Kidney capillary endothelial cell (primary cell): Measurements from ENCODE around the gene SAMD14.
"Not testable (repeated sequence)": the region's sequence is repeated elsewhere in the genome, so short reads cannot be mapped to it uniquely, and the experiment has no call there.

Experiments
- DNase-seq: peaks from one replicate; pipeline ENCODE4 v3.0.0-alpha.2; 2018; ENCODE audit warnings: low spot score

Gene SAMD14

DNA sequence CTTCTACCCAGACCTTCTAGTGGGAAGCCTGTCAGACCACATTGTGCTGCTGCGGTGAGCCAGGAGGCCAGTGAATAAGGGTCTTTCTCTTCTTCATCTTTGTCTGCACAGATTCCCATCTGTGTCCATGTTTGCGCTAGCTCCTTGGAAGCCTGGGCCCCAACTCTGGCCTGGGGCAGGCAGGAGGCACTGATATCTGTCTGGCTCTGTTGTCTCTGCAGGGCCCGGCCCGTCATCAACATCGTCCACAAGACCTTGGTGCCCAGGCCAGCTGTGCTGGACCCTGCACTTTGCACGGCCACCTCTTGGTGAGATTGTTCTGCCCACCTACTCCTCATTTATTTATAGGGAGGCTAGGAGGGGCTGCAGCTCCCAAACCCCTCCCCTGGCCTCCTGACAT lies 55.7 kb downstream of the SAMD14 start:
- no peak for DNase-seq

DNA sequence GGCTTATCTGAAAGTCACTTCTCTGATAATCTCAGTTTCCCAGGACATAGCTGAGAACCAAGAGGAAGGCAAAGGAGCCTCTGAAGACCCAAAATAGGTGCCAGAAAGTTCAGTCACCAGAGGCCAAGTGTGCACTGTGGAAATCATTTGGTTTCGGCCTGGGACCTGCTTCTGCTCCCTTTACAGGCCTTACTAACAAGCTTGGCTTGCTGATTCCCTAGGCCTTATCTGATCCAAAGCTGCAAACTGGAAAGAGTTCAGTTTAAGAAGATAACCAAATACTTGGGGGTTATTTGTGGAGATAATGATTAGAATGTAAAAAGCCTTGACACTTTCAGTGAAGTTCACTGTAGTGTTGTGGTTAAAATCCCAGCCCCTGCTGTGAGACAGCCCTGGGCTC lies 57.0 kb downstream of the SAMD14 start:
- no peak for DNase-seq

DNA sequence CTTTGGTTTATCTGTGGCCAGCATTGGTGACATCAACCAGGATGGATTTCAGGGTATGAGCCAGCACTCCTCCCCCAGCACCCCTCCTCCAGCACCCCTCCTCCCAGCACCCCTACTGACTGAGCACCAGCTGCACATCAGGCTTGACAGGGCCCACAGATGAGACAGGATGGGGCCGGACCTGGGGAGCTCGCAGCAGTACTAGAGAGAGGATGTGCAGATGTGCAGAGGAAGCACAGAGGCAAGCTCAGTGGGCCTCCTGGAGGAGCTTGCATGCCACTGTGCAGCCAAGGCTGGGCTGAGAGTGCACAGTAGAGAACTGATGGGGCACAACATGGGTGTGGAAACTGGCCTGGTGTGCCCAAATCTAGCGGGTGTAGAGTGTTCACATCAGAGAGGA lies 57.8 kb downstream of the SAMD14 start:
- DNase-seq = no peak

DNA sequence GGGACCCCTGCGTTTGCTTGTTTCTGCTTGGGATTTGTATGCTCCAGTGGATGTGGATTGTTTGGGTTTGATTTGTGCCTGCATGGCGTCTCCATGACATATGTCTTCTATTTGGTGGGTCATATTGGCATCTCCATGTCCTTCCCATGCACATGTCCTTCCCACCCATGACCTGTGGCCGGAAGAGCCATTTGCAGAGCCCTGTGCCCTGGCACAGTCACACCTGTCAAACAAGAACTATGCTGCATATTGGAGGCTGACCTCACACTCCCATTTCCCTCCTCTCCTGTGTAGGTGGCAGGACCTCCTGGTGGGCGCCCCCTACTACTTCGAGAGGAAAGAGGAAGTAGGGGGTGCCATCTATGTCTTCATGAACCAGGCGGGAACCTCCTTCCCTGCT lies 58.3 kb downstream of the SAMD14 start:
- DNase-seq = no peak

DNA sequence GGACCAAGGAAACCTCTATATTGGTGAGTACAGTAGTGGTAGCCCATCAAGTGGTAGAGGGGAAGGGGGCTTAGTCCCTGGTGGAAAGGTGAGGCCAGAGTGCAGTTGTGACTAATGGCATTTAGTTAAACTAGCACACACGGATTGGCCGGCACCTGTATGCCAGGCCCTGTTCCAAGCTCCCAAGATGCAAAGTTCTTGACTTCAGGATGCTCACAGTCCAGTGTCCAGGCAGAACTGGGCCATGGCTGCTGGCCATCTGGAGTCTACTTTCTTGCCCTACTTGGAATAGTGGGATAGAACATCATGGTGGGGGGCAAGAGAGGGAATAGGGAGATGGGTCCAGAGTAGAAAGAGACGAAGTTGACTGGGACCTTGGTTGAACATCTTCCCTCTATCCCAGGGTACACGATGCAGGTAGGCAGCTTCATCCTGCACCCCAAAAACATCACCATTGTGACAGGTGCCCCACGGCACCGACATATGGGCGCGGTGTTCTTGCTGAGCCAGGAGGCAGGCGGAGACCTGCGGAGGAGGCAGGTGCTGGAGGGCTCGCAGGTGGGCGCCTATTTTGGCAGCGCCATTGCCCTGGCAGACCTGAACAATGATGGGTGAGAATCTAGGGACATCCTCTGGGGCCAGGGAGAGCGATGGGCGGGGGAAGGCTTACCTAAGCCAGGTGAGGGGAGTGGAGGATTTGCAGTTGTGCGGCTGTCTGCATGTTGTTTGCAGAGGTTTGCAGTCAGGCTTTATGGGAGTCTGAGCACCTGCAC lies 58.9 kb downstream of the SAMD14 start:
- no peak for DNase-seq

DNA sequence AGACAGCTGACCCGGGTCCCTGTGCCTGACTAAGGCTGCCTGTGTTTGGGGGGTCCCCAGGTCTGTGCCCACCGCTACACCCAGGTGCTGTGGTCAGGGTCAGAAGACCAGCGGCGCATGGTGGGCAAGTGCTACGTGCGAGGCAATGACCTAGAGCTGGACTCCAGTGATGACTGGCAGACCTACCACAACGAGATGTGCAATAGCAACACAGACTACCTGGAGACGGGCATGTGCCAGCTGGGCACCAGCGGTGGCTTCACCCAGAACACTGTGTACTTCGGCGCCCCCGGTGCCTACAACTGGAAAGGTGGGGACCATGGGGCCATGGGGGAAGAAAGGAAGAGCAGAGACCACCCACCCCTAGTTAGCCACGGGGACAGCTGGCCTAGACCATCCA lies 62.0 kb downstream of the SAMD14 start:
- DNase-seq = no peak

DNA sequence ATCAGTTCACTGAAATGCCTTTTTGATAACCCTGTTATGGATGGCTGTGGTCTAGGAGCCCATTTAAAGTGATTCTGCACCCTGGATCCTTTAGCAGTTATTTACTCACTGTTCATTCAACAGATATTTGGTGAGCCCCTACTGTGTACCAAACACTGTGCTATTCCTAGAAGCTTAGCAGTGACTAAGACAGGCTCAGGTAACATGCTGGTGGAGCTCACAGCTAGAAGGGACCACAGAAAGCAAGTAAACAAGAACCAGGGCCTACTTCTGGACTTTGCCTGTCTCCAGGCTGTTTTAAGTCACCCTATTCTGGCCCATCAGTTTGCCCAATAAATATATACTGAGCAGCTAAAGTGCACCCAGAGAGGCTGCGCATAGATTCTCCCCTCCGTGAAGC lies 63.0 kb downstream of the SAMD14 start:
- DNase-seq = no peak

DNA sequence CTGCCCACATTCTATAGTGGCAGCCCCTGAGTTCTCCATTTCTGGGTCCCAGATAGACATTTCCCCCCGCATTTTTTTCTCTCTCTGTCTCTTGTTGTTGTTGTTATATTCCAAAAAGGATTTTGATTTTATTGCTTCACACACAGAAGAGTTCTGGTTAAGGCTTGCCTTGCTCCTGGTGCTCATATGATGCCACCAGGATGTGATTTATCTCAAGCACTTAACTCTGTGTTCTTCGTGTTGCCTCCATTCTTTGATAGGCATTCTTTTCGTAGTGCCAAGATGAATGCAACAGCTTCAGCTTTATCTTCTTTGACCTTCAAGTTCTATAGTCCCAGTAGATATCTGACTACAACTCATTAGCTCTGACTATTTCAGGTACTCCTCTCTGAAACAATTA lies 64.9 kb downstream of the SAMD14 start:
- DNase-seq = no peak

DNA sequence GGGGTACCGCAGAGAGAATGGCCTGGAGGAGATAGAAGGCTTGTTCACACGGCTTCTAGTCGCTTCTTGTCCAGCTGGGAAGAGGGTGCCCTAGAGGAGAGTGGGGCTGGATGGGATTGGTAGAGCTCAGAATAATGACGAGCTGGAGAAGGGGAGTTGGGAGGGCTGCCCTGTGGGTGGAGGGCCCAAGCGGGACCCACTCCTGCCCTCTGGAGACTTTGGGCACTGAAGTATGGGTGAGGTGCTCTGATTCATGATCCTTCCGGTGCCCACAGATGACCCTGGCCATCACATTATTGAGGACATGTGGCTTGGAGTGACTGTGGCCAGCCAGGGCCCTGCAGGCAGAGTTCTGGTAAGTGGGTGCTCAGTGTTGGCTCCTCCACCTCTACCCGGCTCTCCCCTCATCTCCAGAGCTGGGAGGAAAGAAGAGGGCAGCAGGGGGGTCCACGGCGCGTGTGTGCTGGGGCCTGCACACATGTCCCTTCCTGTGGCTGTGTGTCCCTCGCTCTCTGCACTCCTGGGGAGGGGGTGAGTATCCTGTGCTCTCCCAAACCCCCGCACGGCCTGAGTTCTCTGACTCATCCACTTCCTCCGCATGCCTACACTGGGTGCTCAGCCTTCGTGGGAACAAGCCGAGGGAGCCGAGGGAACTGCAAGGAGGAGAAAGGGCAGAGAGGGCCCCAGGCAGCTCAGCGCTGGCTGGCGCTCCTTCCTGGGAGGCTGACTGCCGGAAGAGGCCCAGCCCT lies 65.5 kb downstream of the SAMD14 start:
- peak; percentile 85 for DNase-seq

DNA sequence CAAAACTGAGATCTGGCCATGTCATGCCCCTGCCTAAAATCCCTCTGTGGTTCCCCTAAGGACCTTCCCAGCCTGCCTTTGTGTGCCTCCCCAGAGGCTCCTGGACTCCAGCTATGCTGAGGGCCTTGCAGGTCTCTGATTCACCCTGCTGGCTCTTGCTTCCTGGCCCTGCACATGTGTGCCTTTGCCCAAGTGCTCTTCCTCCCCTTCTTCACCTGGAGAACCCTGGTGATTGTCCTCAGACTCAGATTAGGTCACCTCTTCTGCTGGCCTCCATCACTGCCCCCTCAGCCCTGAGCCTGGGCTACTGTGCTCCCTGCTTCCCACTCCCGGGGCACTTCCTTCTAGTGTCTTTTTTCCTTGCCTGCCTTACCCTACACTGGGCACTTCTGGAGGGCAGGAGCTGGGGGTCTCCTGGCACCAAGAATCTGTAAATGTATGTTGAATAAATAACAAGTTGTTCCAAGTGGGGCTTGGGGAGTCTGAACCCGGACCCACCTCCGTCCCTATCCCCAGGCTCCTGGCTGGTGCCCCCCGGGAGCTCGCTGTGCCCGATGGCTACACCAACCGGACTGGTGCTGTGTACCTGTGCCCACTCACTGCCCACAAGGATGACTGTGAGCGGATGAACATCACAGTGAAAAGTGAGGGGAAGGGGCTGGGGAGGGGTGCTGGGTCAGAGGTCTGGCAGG lies 66.3 kb downstream of the SAMD14 start:
- DNase-seq = no peak

DNA sequence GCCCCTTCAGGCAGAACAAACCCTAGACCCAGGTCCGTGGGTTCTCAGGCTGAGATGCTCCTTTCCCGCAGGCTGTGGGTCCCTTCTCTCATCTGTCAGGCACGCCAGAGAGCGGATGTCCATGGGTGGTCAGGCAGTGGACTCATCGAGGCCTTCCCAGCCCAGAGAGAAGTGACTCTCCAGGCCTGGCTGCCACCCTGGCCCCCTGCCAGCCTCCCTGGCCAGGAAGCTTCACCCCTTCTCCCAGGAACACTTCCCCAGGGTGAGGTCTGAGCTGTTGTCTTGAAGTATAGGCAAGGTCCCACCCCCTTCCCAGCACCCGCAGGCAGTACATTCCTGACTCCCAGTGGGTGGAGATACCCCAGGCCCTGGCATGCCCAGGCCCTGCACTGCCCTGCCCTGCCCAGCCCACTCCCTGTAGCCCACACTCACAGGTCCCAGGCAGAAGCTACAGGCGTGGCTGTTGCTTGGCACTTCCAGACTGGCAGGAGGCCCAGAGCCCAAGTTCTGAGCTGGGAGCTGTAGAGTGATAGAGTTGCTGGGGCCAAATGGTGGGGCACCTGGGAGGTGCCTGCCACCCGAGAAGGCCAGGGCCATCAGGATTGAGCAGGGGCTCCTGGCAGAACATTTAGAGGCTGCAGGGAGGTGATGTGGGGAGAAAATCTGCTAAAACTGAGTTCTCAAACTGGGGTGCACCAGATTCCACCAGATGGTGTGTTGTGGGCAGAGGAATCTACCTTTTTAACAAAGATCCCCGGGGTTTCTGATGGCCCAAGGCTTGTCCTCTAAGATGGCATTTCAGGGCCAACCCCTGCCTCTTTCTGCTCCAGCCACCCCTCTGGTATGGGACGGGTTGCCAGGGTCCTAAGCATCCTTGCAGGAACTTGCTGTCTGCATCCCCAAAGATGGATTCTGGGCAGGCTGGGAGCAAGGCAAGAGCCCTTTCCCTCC lies 67.4 kb downstream of the SAMD14 start:
- DNase-seq = no peak

DNA sequence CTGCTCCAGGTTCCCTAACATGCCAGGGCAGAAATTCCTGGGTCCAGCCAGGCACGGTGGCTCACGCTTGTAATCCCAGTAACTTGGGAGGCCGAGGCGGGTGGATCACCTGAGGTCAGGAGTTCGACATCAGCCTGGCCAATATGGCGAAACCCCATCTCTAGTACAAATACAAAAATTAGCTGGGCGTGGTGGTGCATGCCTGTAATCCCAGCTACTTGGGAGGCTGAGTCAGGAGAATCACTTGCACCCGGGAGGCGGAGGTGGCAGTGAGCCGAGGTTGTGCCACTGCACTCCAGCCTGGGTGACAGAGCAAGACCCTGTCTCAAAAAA lies 68.3 kb downstream of the SAMD14 start:
- not testable (repeated sequence) for DNase-seq

DNA sequence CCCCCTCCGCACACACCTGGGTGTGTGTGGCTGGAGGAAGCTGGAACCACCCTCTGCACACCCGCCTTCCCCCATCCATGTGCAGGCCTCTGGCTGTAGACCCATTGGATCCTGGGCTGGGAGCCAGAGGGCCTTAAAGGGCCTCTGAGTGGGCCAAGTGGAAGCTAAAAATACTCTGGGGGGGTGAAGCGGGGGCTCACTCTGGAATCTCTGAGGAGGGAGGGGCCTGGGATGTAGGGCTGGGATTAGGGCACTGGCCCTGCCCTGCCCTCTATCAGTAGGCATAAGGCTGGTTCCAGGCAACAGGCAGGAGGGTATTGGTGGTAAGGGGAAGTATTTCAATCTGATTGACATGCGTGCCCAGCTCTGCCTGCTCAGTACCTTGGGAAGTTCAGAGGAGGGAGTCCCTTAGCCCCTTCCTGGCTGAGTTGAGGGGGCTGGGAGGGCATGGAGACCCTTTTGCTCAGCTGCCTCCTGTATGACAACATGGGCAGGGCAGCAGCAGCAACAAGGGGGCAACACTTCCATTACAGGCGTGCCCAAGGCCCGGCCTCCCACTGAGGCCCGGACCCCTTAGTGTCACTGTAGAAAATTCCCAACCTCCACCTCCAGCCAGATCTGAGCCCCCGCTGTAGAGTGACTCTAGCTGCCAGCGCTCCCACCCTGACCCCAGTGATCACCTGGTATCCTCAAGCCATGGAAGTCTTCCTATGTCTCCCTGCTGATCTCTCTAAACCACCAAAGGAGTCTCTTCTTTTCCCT lies 68.8 kb downstream of the SAMD14 start:
- no peak for DNase-seq
